HG02678 (cell line): ENCODE data around the gene CASR.
A peak's percentile ranks its signal among the peaks of the same experiment; 100 is the strongest.

ENCODE experiments used
- ATAC-seq: cut with Tn5 transposase; IDR thresholded peaks from one replicate; pipeline ENCODE4 v1.9.1; 2021; ENCODE audit warnings: mild to moderate bottlenecking, moderate library complexity; ENCODE audit not compliant: unreplicated experiment

Gene CASR

DNA sequence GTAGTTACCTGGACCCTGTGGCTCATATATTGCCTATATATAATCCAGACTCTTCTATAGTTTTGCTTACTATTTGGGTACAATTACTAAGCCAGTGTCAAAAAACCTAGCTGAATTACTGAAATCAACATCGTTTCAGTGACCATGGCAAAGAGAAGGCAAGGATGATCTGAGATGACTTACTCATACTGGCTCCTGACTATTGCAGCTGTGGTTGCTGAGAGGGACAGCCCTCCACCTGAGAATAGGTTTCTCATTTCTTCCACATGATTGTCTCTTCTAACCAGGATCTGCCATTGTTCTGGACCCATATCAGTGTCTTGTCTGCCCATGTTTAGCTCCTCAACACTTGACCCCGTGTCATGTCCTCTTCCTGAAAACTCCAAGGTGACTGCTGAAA, 30.2 kb downstream of the CASR start:
- no peak for ATAC-seq

DNA sequence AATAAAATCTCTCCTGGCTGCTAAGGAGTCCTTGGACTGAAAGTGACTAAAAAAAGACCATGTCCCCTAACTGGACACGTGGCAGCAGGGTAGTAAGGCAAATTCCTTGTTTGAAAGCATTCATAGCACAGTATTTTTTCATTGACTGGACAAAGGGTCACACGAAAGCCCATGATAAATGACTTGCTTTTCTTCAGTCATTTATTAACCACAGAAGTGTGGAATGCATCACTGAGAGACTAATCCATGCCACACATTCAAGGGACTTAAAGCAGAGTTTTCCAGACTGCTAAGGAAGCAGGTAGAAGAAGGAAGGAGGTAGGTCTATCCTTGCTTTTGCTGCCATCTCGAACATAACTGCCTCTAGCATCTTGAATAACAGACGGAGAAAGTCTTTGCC, 31.2 kb downstream of the CASR start:
- no peak for ATAC-seq

DNA sequence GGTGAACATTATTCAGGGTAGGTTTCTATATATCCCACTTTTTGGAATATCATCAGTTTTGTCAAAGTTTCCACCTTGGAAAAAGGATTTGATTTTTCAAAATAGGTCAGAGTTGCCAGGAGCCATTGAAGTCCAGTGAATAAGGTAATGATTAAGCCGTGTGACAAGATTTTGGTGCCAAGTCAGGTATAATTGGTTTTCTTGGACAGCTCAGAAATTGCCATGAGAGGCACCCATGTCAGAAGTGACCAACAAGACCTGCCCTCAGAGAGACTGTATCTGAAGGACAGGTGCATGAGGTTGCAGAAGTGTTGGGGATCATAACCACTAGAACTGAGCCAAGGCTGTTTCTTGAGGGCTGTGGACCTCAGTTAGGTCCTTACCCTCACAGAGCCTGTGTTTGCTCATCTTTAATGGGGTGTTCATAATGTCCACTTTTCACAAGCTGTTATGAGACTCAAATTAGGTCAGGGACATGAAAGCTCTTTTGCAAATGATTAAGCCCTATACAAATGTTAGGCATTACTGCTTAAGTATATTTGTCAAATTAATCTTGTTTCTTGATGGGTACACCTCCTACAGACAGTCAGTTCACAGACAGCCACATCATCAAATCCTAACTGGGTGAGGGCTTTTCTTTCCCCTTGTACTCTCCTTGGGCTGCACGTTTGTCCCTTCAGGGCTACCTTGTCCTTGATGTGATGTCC, 32.3 kb downstream of the CASR start:
- ATAC-seq = no peak

DNA sequence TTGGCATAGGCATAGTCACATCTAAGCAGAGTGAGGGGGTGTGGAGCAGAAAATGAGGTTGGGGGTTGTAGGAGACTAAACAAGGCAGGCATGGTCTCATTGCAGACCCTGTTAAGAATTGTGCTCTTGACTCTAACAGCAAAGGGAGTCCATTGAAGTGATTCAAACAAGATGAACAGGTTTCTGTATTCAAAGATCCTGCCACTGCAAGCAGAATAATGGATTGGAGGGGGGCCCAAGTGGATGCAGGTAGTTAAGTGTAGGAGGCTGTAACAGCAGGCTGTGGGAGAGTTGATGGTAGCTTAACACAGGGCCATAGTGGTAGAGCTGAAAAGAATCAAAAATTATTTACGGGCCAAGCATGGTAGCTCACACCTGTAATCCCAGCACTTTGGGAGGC, 34.4 kb downstream of the CASR start:
- no peak for ATAC-seq

DNA sequence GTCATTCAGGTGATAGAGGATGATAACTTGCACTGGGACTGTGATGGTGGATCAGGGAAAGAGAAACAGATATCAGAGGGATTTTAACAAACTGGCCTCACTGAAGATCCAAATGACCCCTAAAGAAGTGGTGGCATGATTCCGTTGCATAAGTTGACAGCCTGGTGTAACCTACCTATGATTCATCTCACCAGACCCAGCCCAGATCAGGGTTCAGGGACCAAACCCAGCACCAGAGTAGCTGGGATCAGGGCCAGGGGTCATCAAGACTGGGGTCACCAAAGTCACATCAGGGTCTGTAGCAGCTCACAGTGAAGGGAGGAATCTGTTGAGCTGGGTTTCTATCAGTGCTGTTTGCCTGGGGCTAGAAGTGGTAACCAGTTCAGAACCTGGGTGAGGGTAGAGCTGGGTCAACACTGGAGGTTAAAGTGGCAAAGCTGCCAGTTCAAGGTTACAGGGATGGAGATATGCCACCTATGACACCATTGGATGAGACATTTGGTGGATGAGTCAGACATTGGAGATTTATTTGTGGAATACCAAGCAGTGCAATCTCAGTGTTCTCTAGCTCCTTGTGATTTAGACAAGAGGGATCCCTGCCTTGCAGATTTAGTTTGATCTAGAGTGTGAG, 35.9 kb downstream of the CASR start:
- ATAC-seq = no peak

DNA sequence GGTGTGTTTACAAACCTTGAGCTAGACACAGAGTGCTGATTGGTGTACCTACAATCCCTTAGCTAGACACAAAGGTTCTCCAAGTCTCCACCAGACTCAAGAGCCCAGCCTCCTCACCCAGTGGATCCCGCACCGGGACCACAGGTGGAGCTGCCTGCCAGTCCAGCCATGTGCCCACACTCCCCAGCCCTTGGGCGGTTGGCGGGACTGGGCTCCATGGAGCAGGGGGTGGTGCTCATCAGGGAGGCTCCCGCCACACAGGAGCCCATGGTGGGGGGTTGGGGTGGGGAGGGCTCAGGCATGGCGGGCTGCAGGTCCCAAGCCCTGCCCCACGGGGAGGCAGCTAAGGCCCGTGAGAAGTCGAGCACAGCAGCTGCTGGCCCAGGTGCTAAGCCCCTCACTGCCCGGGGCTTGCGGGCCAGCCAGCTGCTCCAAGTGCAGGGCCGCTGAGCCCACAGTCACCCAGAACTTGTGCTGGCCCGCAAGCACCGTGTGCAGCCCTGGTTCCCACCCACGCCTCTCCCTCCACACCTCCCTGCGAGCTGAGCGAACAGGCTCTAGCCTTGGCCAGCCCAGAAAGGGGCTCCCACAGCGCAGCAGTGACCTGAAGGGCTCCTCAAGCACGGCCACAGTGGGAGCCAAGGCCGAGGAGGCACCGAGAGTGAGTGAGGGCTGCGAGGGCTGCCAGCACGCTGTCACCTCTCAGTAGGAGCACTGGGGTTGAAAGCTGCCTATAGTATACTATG, 43.7 kb downstream of the CASR start:
- ATAC-seq = no peak

DNA sequence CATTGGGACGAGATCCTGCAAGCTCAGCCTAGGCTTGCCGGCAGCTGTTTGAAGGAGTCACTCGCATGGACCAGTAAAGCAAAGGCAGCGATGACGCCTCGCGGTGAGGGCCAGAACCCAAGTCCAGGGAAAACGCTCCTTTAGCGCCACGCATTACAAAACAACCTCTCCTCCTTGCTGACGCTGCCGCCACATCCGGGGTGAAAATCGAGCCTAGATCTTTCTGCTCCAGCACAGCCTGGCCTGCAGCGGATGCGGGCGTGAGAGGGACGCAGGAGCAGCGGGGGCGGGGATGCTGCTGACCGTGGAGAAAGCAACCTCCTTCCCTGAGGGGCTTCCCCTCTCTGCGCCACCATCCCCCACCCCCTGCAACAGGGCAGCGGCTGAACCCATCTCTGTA, 46.7 kb downstream of the CASR start:
- no peak for ATAC-seq

DNA sequence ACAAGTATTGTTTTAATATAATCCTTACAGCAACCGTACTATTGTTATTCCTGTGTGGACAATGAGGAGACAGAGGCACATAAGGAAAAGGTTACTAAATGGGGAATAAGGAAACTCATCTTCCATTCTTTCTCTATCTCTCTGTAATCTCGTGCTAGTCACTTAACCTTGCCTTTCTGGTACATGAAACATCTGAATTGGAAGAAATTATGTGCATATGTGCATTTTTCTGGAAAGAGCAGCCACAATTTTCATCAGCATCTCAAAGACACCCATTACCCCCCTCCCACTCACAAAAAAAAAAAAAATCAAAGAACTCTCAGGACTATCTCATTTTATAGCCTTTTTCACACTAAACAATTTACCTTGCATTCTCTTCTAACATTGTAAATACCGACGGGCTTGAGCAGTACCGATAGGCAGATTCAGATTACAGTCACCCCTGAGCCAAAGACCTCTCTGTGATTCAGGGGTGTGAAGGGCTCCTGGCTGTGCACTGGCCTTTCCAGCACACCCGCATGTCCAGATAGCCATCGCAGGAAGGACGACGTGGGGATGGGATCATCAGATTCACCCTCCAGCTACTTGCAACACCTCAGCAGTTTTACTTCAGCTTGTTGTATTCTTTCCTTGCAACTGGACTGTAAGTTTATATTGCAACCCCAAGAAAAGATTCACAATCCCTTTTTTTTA, 48.1 kb downstream of the CASR start:
- no peak for ATAC-seq

DNA sequence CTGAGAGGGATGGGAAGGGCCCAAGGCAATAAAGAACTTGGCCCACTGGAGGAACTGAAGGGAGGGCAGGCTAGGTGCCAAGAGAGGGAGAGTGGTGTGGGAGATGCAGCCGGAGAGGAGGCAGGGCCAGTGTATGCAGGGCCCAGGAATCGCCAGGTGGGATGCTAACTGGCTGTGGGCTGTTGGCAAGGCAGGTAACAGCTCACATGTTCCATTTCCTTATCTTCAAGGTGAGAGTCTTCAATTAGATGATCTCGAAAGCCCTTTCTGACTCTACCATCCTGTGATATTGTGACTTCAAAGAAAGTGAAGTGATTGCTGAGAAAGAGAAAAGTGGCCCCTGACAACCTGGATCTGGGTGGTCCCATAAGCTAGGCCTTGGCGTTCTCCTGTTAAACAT, 49.0 kb downstream of the CASR start:
- ATAC-seq = no peak

DNA sequence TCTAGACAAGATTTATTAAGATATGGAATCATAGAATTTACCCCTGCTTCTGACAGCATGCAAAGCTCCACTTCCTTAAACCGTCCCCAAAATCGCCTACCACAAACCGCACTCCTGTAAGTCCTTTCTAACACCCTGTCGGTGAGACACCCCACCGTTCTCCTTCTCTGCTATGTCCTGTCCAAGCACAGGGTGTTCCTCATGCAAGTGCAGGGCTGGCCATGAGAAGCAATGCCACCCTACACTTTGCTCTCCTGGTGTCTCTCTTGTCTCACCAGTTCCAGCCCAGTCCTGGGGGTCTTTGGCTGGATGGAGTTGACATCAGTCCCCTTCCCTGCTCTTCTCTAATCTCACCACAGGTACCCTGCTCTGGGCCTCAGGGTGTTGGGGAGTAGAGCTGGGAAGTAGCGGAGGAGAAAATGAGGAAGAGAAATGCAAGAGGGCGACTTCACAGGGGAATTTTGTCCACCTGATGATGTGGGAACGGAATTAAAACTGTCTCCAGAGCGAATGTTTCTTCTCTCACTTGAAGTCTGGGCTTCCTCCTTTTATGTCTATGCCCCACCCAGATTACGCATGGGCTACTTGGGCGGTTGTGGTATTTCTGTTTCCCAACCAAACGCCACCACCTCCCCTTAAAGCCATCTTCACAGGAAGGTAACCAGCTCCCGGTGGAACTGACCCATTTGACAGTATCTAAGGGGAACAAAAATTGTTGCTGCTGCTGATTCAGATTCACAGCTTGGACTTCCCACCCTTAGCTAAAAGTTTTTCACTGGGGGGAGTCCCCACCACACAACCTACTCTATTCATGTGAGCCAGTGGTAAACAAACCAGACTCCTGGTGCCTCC, 49.9 kb downstream of the CASR start:
- peak; percentile 65 for ATAC-seq

DNA sequence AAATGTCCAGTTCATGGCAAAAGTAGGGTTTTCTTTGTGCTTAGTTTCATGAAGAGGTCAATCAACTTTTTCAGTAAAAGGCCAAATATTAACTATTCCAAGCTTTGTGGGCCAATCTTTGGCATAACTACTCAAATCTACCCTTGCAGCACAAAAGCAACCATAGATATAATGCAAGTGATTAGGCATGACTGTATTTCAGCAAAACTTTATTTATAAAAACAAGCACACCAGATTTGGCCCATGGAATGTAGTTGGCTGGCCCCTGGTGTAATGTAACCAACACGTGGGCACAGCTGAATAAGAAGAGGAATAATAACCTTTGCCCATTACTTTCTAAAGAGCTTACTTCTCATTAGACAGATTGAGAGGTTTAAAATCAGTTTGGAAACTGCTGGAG, 50.6 kb downstream of the CASR start:
- ATAC-seq = no peak

DNA sequence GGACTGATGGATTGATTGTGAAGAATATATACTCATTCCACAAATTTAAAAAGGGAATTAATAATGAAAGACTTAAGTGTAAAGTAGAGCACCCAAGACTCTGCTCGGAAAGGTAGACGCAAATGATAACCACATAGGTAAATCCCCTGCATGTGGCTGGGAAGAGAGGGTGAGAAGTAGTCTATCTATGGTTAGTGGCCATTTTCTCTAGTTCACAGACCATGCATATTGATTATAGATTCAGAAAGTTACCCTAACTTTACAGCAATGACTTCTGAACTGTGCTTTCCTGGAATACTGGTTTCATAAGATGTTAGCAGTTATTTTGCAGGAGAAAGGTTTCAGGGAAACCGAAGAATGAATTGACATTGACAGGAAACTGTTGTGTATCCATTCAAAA, 51.7 kb downstream of the CASR start:
- ATAC-seq = peak; percentile 53

DNA sequence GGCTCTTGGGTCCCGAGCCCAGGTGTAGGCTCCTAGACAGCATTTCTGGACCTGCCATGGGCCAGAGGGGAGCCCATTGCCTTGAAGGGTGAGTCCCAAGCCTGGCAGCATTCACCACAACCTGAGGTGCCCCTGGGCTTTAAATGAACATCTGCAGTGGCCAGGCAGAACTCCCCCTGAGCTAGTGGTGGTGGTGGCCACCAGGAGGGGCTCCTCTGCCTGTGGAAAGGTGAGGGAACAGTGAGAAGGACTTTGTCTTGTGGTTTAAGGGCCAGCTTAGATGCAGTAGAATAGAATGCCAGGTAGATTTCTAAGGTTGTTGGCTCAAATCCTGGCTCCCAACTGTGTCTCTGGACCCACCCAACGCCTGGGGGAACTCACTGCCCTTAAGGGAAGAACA, 55.6 kb downstream of the CASR start:
- ATAC-seq = no peak

DNA sequence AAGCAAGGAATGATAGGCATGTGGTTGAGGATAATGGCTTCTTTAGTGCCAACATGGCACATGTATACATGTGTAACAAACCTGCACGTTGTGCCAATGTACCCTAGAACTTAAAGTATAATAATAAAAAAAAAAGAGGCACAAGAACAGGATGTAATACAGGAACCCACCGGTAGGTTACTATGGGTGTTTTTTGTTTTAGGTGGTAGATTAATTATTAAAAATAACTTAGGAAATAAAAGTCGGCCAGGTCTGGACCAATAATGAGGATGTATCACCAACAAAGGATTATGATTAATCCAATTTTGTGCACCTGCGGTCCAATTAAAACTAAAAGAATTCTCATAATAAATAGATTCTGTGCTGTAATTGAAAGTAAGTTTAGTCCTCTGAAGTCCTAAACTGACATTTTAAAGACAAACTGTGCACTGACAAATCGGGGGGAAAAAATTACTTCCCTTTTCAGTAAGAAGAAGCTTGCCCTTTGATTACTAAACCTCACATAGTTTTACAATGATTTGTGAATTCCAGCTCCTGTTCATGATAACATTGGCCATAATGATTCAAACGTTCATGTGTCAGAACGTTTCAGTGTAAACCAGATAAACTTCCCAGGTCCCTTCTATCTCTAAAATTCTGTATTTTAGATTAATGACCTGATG, 62.2 kb downstream of the CASR start:
- no peak for ATAC-seq

DNA sequence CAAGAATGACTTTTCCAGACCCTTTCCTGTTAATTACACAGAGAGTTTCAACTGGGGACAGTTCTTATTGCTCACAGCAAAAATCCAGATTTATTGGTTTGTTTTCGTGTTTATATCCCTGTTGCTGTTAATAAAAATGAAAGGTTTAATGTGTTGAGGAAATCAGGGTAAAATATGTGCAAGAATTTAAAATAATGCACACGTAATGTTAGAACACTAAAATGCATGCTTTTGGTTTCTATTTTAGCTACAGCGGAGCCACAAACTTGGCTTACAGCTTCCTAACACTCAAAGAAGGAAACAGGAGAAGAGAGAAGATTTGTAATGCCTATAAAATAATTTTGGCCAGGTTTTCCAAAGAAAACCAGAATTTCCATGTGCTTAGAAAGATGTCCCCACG, 62.7 kb downstream of the CASR start:
- no peak for ATAC-seq

DNA sequence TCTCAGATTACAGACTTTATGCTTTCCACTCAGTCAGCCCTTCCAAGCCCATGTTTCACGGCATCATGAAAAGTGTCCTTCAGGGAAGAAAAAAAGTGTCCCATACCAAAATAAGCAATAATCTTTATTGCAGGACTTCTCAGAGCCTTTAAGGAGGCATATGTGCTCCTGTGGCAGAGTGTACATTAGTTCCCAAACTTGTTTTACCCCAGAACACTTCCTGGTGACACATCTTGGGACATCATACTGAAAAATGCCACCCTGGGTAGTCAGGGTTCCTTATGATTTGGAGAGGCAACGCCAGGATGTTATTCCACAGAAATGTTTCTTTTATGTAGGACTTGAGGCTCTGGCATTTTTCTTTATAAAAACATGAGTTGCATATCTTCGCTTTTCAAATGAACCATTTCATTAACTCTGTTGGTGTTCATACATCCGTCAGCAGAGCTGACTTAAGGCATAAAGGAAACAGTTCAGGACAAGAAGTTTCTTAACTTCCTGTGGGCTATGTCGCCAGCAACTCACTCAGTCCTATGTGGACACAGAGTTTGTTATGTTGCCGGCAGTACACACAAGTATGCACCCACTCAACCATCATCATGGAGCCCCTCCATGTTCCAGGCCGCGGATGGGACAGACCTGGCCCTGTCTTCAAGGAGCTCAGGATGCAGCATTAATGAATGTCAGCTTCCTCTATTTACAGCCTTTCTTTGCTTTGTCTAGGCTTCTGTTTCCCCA, 63.8 kb downstream of the CASR start:
- ATAC-seq = peak; percentile 20

DNA sequence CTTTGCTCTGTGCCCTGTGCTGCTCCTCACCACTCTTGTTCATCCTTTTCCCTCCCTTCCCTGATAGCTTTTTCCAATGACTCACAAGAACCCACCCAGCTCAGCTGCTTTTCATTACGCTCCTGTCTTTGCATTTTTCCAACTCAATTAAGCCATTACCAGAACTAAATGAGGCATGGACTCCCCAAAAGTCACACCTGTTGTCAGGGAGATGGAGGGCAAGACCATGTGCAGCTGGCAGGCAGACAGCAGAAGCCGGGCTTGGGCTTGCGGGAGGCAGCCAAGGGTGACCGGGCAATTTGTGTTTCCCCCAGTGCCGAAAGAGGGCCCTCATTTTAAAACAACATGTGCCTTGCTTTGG, 64.3 kb downstream of the CASR start:
- peak; percentile 57 for ATAC-seq

DNA sequence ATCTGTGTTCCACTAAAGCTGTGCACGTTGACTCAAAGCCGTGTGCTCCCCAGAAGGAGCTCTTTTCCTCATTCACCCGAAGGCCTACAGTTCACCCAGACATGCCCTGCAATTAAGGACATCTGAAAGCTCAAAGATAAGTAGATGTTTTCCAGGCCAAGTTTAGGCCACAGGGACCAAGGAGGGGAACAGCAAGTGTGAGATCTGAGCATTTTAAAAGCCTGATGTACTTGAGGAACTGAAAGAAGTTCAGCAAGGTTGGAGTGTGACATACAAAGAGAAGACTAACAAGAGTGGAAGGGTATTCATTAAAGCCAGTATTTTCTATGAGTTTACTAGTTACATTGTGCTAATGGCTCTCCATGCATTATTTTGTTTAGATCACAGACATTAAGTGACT, 68.0 kb downstream of the CASR start:
- ATAC-seq = no peak

DNA sequence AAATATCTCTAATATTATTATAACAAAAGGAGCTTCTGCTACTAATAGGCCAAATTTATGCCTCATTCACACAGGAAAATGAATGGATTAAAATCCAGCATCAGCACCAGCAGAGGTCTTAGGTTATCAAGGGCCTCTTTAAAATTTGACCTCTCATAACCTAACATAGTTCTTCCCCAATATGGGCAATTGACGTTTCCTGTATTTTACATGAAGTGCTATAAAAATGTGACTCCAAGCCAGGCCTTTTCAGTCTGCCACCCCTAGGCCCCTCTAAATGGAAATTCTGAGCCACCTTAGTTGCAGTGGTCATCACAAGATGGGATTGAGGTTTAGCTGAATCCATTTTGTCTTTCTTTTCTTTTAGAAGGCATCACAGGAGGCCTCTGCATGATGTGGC, 70.1 kb downstream of the CASR start:
- ATAC-seq = no peak
